OCI-LY1 (cell line): ENCODE measurements around the gene SLC28A1.

Experiments
- H2AFZ ChIP-seq: fragments of 200-600 bp; sonication (generic), shearing (Covaris generic); 2 replicates; pipeline ENCODE4 v1.6.0; 2014; ENCODE audit warnings: antibody characterized with exemption, mild to moderate bottlenecking, low read length
- H3F3A ChIP-seq: fragments of 200-600 bp; sonication (generic), shearing (Covaris generic); 2 replicates; pipeline ENCODE4 v1.6.0; 2014; ENCODE audit warnings: mild to moderate bottlenecking, antibody characterized with exemption, low read length, moderate library complexity; ENCODE audit not compliant: insufficient read depth
- H3K27ac ChIP-seq: fragments of 200-600 bp; sonication (generic); 2 replicates; pipeline ENCODE4 v1.5.1; 2014; ENCODE audit warnings: low read length, mixed run types, mild to moderate bottlenecking, low read depth; ENCODE audit not compliant: poor library complexity, severe bottlenecking
- H3K27me3 ChIP-seq: fragments of 200-600 bp; sonication (generic); 2 replicates; pipeline ENCODE4 v1.6.0; 2014; ENCODE audit warnings: antibody characterized with exemption, mild to moderate bottlenecking, low read length, moderate library complexity; ENCODE audit not compliant: insufficient read depth
- H3K36me3 ChIP-seq: fragments of 200-600 bp; sonication (generic); 2 replicates; pipeline ENCODE4 v1.6.1; 2014; ENCODE audit warnings: mild to moderate bottlenecking, antibody characterized with exemption, low read length, moderate library complexity, mixed read lengths; ENCODE audit not compliant: insufficient read depth
- H3K4me1 ChIP-seq: fragments of 200-600 bp; sonication (generic); 2 replicates; pipeline ENCODE4 v1.5.1; 2014; ENCODE audit warnings: mild to moderate bottlenecking, low read length, moderate library complexity; ENCODE audit not compliant: insufficient read depth, severe bottlenecking
- H3K4me2 ChIP-seq: fragments of 200-600 bp; sonication (generic), shearing (Covaris generic); 2 replicates; pipeline ENCODE4 v1.6.1; 2014; ENCODE audit warnings: low read length
- H3K4me3 ChIP-seq: fragments of 200-600 bp; sonication (generic); 2 replicates; pipeline ENCODE4 v1.5.1; 2014; ENCODE audit warnings: low read length, low read depth, mild to moderate bottlenecking, mixed read lengths; ENCODE audit not compliant: poor library complexity, severe bottlenecking
- H3K79me2 ChIP-seq: fragments of 200-600 bp; shearing (Covaris generic); 2 replicates; pipeline ENCODE4 v1.6.1; 2016; ENCODE audit warnings: mixed run types, low read length, mixed read lengths; ENCODE audit not compliant: insufficient read depth
- H3K9ac ChIP-seq: fragments of 200-600 bp; sonication (generic), shearing (Covaris generic); 2 replicates; pipeline ENCODE4 v1.6.1; 2014; ENCODE audit warnings: mild to moderate bottlenecking, low read length, mixed read lengths
- H3K9me2 ChIP-seq: fragments of 200-600 bp; sonication (generic), shearing (Covaris generic); 2 replicates; pipeline ENCODE4 v1.6.1; 2014; ENCODE audit warnings: low read depth, mild to moderate bottlenecking, low read length, mixed read lengths
- H3K9me3 ChIP-seq: fragments of 200-600 bp; shearing (Covaris generic); 2 replicates; pipeline ENCODE4 v1.6.1; 2014; ENCODE audit warnings: low read length, mixed read lengths
- H4K20me1 ChIP-seq: fragments of 200-600 bp; sonication (generic), shearing (Covaris generic); 2 replicates; pipeline ENCODE4 v1.6.0; 2016; ENCODE audit warnings: mild to moderate bottlenecking, low read length; ENCODE audit not compliant: insufficient read depth
- CTCF ChIP-seq: fragments of 200-600 bp; sonication (generic), shearing (Covaris generic); IDR thresholded peaks from 2 replicates; pipeline ENCODE4 v1.5.1; 2017; ENCODE audit warnings: mild to moderate bottlenecking, antibody characterized with exemption, low read length, moderate library complexity, mixed read lengths
- EZH2 ChIP-seq: fragments of 200-600 bp; sonication (generic), shearing (Covaris generic); IDR thresholded peaks from 2 replicates; pipeline ENCODE4 v1.8.0; 2017; ENCODE audit warnings: borderline replicate concordance, mixed run types, mild to moderate bottlenecking, antibody characterized with exemption, low read length, moderate library complexity, mixed read lengths

Gene SLC28A1

GRCh38 chr15:84908564-84908963 lies 24.1 kb downstream of the SLC28A1 start:
- no peak overlapping the region for H3K27ac ChIP-seq
- H3K9me2 ChIP-seq = no peaks in the 10 kb centered on the region
- no peak overlapping the region for H3K4me3 ChIP-seq
- no peaks in the 10 kb centered on the region for H3K4me1 ChIP-seq
- H3F3A ChIP-seq = no peaks in the 10 kb centered on the region
- H3K36me3 ChIP-seq = no peaks in the 10 kb centered on the region
- H3K27me3 ChIP-seq = no peaks in the 10 kb centered on the region
- TF ChIP-seq EZH2 (no peak), CTCF (no peak)
- H3K4me2 ChIP-seq = no peak overlapping the region
- no peaks in the 10 kb centered on the region for H4K20me1 ChIP-seq
- no peaks in the 10 kb centered on the region for H3K79me2 ChIP-seq
- no peak overlapping the region for H3K9ac ChIP-seq
- no peaks in the 10 kb centered on the region for H3K9me3 ChIP-seq
- no peak overlapping the region for H2AFZ ChIP-seq

- no peaks in the 10 kb centered on the region for H3K4me1 ChIP-seq
- no peaks in the 10 kb centered on the region for H3K36me3 ChIP-seq
- no peaks in the 10 kb centered on the region for H3K79me2 ChIP-seq
- no peaks in the 10 kb centered on the region for H3K9me2 ChIP-seq
- H3K4me2 ChIP-seq = no peak overlapping the region
- no peaks in the 10 kb centered on the region for H3F3A ChIP-seq
- H3K9me3 ChIP-seq = no peaks in the 10 kb centered on the region
- H3K27me3 ChIP-seq = no peaks in the 10 kb centered on the region
- H4K20me1 ChIP-seq = no peaks in the 10 kb centered on the region
- H3K27ac ChIP-seq = no peak overlapping the region
- no peak overlapping the region for H2AFZ ChIP-seq
- H3K9ac ChIP-seq = no peak overlapping the region
- TF ChIP-seq CTCF (no peak), EZH2 (no peak)
- H3K4me3 ChIP-seq = no peak overlapping the region
Measured at GRCh38 chr15:84909029-84909428, 24.6 kb downstream of the SLC28A1 start.

- no peak overlapping the region for H2AFZ ChIP-seq
- H3K27ac ChIP-seq = no peak overlapping the region
- no peaks in the 10 kb centered on the region for H3K9me3 ChIP-seq
- TF ChIP-seq CTCF (no peak), EZH2 (no peak)
- H3K27me3 ChIP-seq = no peaks in the 10 kb centered on the region
- no peaks in the 10 kb centered on the region for H3K79me2 ChIP-seq
- H3K9ac ChIP-seq = no peak overlapping the region
- peaks cover 2% of the 10 kb centered on the region for H3K4me1 ChIP-seq
- H3K4me3 ChIP-seq = no peak overlapping the region
- no peaks in the 10 kb centered on the region for H4K20me1 ChIP-seq
- H3K9me2 ChIP-seq = no peaks in the 10 kb centered on the region
- H3K36me3 ChIP-seq = no peaks in the 10 kb centered on the region
- no peaks in the 10 kb centered on the region for H3F3A ChIP-seq
- H3K4me2 ChIP-seq = no peak overlapping the region
Measured at GRCh38 chr15:84909782-84910181, 25.3 kb downstream of the SLC28A1 start.
